Activated CD4-positive, CD25-positive, alpha-beta regulatory T cell (primary cell): ENCODE data around the gene NCOA1.

Experiments used
- DNase-seq, 4 experiments: peaks; one replicate each; lab custom pipeline; 2025; lab: John Stamatoyannopoulos, UW

The NCOA1 gene

GRCh38 chr2:24691806-24692205 is 200.8 kb downstream of the NCOA1 start:
- no peak for DNase-seq

GRCh38 chr2:24697792-24698191 is 206.7 kb downstream of the NCOA1 start:
- DNase-seq: no peak

GRCh38 chr2:24702800-24703199 is 211.7 kb downstream of the NCOA1 start:
- DNase-seq: no peak

GRCh38 chr2:24704692-24705091 is 213.6 kb downstream of the NCOA1 start:
- no peak for DNase-seq

- no peak for DNase-seq
These were observed 216.1 kb downstream of the NCOA1 start for GRCh38 chr2:24707143-24707542.

- DNase-seq: no peak
These were observed 217.6 kb downstream of the NCOA1 start for GRCh38 chr2:24708537-24709152.

GRCh38 chr2:24710806-24711205 is 219.8 kb downstream of the NCOA1 start:
- no peak for DNase-seq

GRCh38 chr2:24711865-24712264 is 220.8 kb downstream of the NCOA1 start:
- DNase-seq: no peak

- DNase-seq: no peak
These were observed 221.2 kb downstream of the NCOA1 start for GRCh38 chr2:24712296-24712695.

- no peak for DNase-seq
These were observed 226.4 kb downstream of the NCOA1 start for GRCh38 chr2:24717263-24717951.

GRCh38 chr2:24720310-24720709 is 229.3 kb downstream of the NCOA1 start:
- DNase-seq: no peak

GRCh38 chr2:24721470-24721869 is 230.4 kb downstream of the NCOA1 start:
- no peak for DNase-seq

- no peak for DNase-seq
These were observed 231.2 kb downstream of the NCOA1 start for GRCh38 chr2:24722141-24722790.

GRCh38 chr2:24723191-24723590 is 232.1 kb downstream of the NCOA1 start:
- DNase-seq: no peak

GRCh38 chr2:24723665-24724064 is 232.6 kb downstream of the NCOA1 start:
- no peak for DNase-seq

GRCh38 chr2:24724111-24724775 is 233.2 kb downstream of the NCOA1 start:
- no peak for DNase-seq

GRCh38 chr2:24725956-24726355 is 234.9 kb downstream of the NCOA1 start:
- DNase-seq: no peak

- DNase-seq: no peak
These were observed 239.4 kb downstream of the NCOA1 start for GRCh38 chr2:24730481-24730880.

- DNase-seq: no peak
These were observed 240.0 kb downstream of the NCOA1 start for GRCh38 chr2:24731040-24731439.

GRCh38 chr2:24731923-24732322 is 240.9 kb downstream of the NCOA1 start:
- no peak for DNase-seq

- no peak for DNase-seq
These were observed 243.7 kb downstream of the NCOA1 start for GRCh38 chr2:24734741-24735140.

- DNase-seq: no peak
These were observed 248.4 kb downstream of the NCOA1 start for GRCh38 chr2:24739354-24740025.
